H1 (cell line): ENCODE data around the gene DHX9. TPM values are rescaled to one million over a fixed set of nuclear protein-coding genes. Genes with fewer than 3 reads are reported as not detected.

Source experiments
- CTCF ChIA-PET: fragments of 300-600 bp; sonication (Branson Sonifier 250); formaldehyde crosslinking; loops from one replicate; lab custom pipeline; 2021; ENCODE audit not compliant: partially characterized antibody; lab: Charles Lee
- POLR2A ChIA-PET: fragments of 300-600 bp; sonication (Branson Sonifier 250); formaldehyde crosslinking; loops from one replicate; lab custom pipeline; 2021; ENCODE audit warnings: inconsistent platforms; ENCODE audit not compliant: partially characterized antibody; lab: Charles Lee
- DNase-seq, 2 experiments: peaks; one replicate each; pipeline versions ENCODE4 v3.0.0 to v3.0.0-alpha.2; 2010 to 2022; ENCODE audit warnings: low spot score in 2 of 2, low read depth in 1 of 2, mixed read lengths in 1 of 2
- FAIRE-seq: peaks from 2 replicates; lab custom pipeline; 2011; peaks lifted over from hg19 to GRCh38; lab: Jason Lieb, UNC
- H2AFZ ChIP-seq: 2 replicates; pipeline ENCODE4 v1.8.1; 2012; ENCODE audit warnings: low read length, inconsistent platforms
- H2AK5ac ChIP-seq: 2 replicates; pipeline ENCODE4 v1.6.1; 2013; ENCODE audit warnings: low read depth, low read length
- H2BK120ac ChIP-seq: replicated peaks from 2 replicates; pipeline ENCODE3; 2013; ENCODE audit warnings: low read depth, low read length, inconsistent platforms
- H2BK12ac ChIP-seq: 2 replicates; pipeline ENCODE4 v1.6.1; 2013; ENCODE audit warnings: low read depth, low read length
- H2BK15ac ChIP-seq: 2 replicates; pipeline ENCODE4 v1.6.1; 2013; ENCODE audit warnings: low read length
- H2BK20ac ChIP-seq: 2 replicates; pipeline ENCODE4 v1.6.1; 2013; ENCODE audit warnings: low read length
- H2BK5ac ChIP-seq: 2 replicates; pipeline ENCODE4 v1.6.1; 2013; ENCODE audit warnings: low read depth, low read length
- H3K14ac ChIP-seq: 2 replicates; pipeline ENCODE4 v1.6.1; 2013; ENCODE audit warnings: inconsistent platforms; ENCODE audit not compliant: insufficient read length
- H3K18ac ChIP-seq: 2 replicates; pipeline ENCODE4 v1.6.1; 2013; ENCODE audit warnings: low read length; ENCODE audit errors: extremely low read depth
- H3K23ac ChIP-seq: 2 replicates; pipeline ENCODE4 v1.6.1; 2013; ENCODE audit warnings: inconsistent platforms; ENCODE audit not compliant: insufficient read length
- H3K23me2 ChIP-seq: 2 replicates; pipeline ENCODE4 v1.6.1; 2013; ENCODE audit warnings: low read depth, low read length
- H3K27ac ChIP-seq: 2 replicates; pipeline ENCODE4 v1.6.1; 2011; ENCODE audit warnings: low read depth, low read length, inconsistent platforms
- H3K27me3 ChIP-seq, 4 experiments: replicated peaks in 1 of 4; 1 replicate in 1 of 4; 2 replicates in 3 of 4; pipeline versions ENCODE4 v1.6.1 to v1.8.1; 2011 to 2013; ENCODE audit warnings: low read length in 3 of 4, mild to moderate bottlenecking in 3 of 4, inconsistent platforms in 2 of 4, mixed read lengths in 2 of 4, moderate library complexity in 1 of 4; ENCODE audit not compliant: control insufficient read depth in 3 of 4, insufficient read depth in 3 of 4; ENCODE audit errors: extremely low read depth in 1 of 4
- H3K36me3 ChIP-seq, 4 experiments: 2 replicates each; pipeline versions ENCODE4 v1.6.1 to v1.8.1; 2011 to 2013; ENCODE audit warnings: mild to moderate bottlenecking in 4 of 4, low read length in 3 of 4, moderate library complexity in 2 of 4, control low read depth in 1 of 4, inconsistent platforms in 1 of 4; ENCODE audit not compliant: insufficient read depth in 4 of 4, control insufficient read depth in 2 of 4
- H3K4ac ChIP-seq: replicated peaks from 2 replicates; pipeline ENCODE3; 2013; ENCODE audit warnings: low read length, low read depth, mixed read lengths, inconsistent platforms; ENCODE audit not compliant: insufficient read length
- H3K4me1 ChIP-seq, 4 experiments: replicated peaks in 1 of 4; 1 replicate in 1 of 4; 2 replicates in 3 of 4; pipeline versions ENCODE4 v1.6.1 to v1.8.1; 2011 to 2013; ENCODE audit warnings: low read length in 3 of 4, inconsistent platforms in 2 of 4, mixed read lengths in 1 of 4; ENCODE audit not compliant: insufficient read depth in 4 of 4, control insufficient read depth in 3 of 4
- H3K4me2 ChIP-seq, 2 experiments: 2 replicates each; pipeline versions ENCODE4 v1.6.1 to v1.8.1; 2011 to 2013; ENCODE audit warnings: low read depth in 2 of 2, low read length in 2 of 2, control low read depth in 1 of 2, inconsistent platforms in 1 of 2, mild to moderate bottlenecking in 1 of 2; ENCODE audit not compliant: insufficient read depth in 1 of 2
- H3K4me3 ChIP-seq, 4 experiments: fragments of 200-600, 300-600 bp in 1 of 4; sonication (generic), shearing (Covaris generic), sonication (Bioruptor Twin) in 1 of 4; 2 replicates each; pipeline versions ENCODE4 v1.5.1 to v1.8.1; 2011 to 2016; ENCODE audit warnings: low read length in 4 of 4, low read depth in 3 of 4, control low read depth in 2 of 4, inconsistent platforms in 2 of 4, mild to moderate bottlenecking in 2 of 4, mixed read lengths in 1 of 4, moderate library complexity in 1 of 4; ENCODE audit not compliant: insufficient read depth in 2 of 4; ENCODE audit errors: extremely low read depth in 1 of 4
- H3K56ac ChIP-seq: replicated peaks from 2 replicates; pipeline ENCODE3; 2013; ENCODE audit warnings: low read depth, mild to moderate bottlenecking, mixed read lengths, low read length, inconsistent platforms; ENCODE audit not compliant: insufficient read length
- H3K79me1 ChIP-seq: 2 replicates; pipeline ENCODE4 v1.6.1; 2013; ENCODE audit warnings: low read depth, low read length, control low read depth
- H3K79me2 ChIP-seq, 2 experiments: 2 replicates each; pipeline versions ENCODE4 v1.6.1 to v1.8.1; 2012 to 2013; ENCODE audit warnings: low read length in 2 of 2, mild to moderate bottlenecking in 2 of 2, inconsistent platforms in 1 of 2; ENCODE audit not compliant: insufficient read depth in 2 of 2, control insufficient read depth in 1 of 2
- H3K9ac ChIP-seq, 4 experiments: replicated peaks in 1 of 4; 1 replicate in 1 of 4; 2 replicates in 3 of 4; pipeline versions ENCODE4 v1.6.1 to v1.8.1; 2011 to 2013; ENCODE audit warnings: low read depth in 3 of 4, low read length in 3 of 4, control low read depth in 2 of 4, mild to moderate bottlenecking in 2 of 4, moderate library complexity in 2 of 4, inconsistent platforms in 1 of 4; ENCODE audit errors: extremely low read depth in 1 of 4
- H3K9me3 ChIP-seq, 2 experiments: 2 replicates each; pipeline versions ENCODE4 v1.6.1 to v1.8.1; 2012 to 2013; ENCODE audit warnings: mild to moderate bottlenecking in 2 of 2, moderate library complexity in 2 of 2, control low read depth in 1 of 2, inconsistent platforms in 1 of 2, low read depth in 1 of 2, low read length in 1 of 2, mixed read lengths in 1 of 2; ENCODE audit not compliant: insufficient read depth in 2 of 2
- H4K20me1 ChIP-seq, 2 experiments: replicated peaks in 1 of 2; 2 replicates each; pipeline versions ENCODE3 to v1.8.1; 2011 to 2013; ENCODE audit warnings: inconsistent platforms in 2 of 2, low read length in 2 of 2, mild to moderate bottlenecking in 1 of 2; ENCODE audit not compliant: insufficient read depth in 2 of 2, control insufficient read depth in 1 of 2
- H4K5ac ChIP-seq: 2 replicates; pipeline ENCODE4 v1.6.1; 2013; ENCODE audit warnings: low read length, low read depth, mixed read lengths, inconsistent platforms; ENCODE audit not compliant: insufficient read length
- H4K8ac ChIP-seq: 2 replicates; pipeline ENCODE4 v1.8.0; 2013; ENCODE audit warnings: mild to moderate bottlenecking, moderate library complexity, low read length, inconsistent platforms; ENCODE audit not compliant: insufficient read depth; ENCODE audit errors: extremely low read depth
- H4K91ac ChIP-seq: replicated peaks from 2 replicates; pipeline ENCODE3; 2013; ENCODE audit warnings: low read length, mixed read lengths, inconsistent platforms; ENCODE audit not compliant: insufficient read length
- BACH1 ChIP-seq: IDR thresholded peaks from 2 replicates; pipeline ENCODE4 v1.6.1; 2012; ENCODE audit warnings: low read length, improper control_type of control experiment
- CEBPB ChIP-seq: IDR thresholded peaks from 2 replicates; pipeline ENCODE4 v1.6.1; 2012; ENCODE audit warnings: low read depth, low read length
- CHD1 ChIP-seq: IDR thresholded peaks from 2 replicates; pipeline ENCODE4 v1.6.1; 2012; ENCODE audit warnings: low read depth, low read length, improper control_type of control experiment
- EZH2 ChIP-seq: fragments of 200-600 bp; sonication (generic); IDR thresholded peaks from 2 replicates; pipeline ENCODE4 v1.7.1; 2012; ENCODE audit warnings: low read depth, mild to moderate bottlenecking, moderate library complexity, low read length, inconsistent platforms; ENCODE audit not compliant: severe bottlenecking
- GABPA ChIP-seq: IDR thresholded peaks from 2 replicates; pipeline ENCODE4 v1.6.1; 2011; ENCODE audit warnings: mild to moderate bottlenecking, low read length, moderate library complexity, borderline replicate concordance; ENCODE audit not compliant: insufficient read depth
- KDM1A ChIP-seq: fragments of 200-600, 300-600 bp; sonication (generic); IDR thresholded peaks from 2 replicates; pipeline ENCODE4 v1.7.1; 2016; ENCODE audit warnings: mild to moderate bottlenecking, low read length, borderline replicate concordance
- SIN3A ChIP-seq, 2 experiments: IDR thresholded peaks in 1 of 2; conservative IDR thresholded peaks in 1 of 2; 2 replicates each; pipeline ENCODE4 v1.6.1; 2011 to 2012; ENCODE audit warnings: low read length in 2 of 2, improper control_type of control experiment in 1 of 2, low read depth in 1 of 2, mild to moderate bottlenecking in 1 of 2
- SP2 ChIP-seq: IDR thresholded peaks from 2 replicates; pipeline ENCODE4 v1.6.1; 2012; ENCODE audit warnings: mild to moderate bottlenecking, low read length, inconsistent platforms
- TEAD4 ChIP-seq: IDR thresholded peaks from 2 replicates; pipeline ENCODE4 v1.6.1; 2012; ENCODE audit warnings: low read depth, low read length, inconsistent platforms, mixed read lengths
- WGBS, 2 experiments: shearing (Covaris generic) in 1 of 2; methylation state at CpG; one replicate each; pipeline versions ENCODE4 v1.1.6 to v1.1.7; 2013 to 2015; ENCODE audit warnings: low lambda C conversion rate in 2 of 2, mixed read lengths in 2 of 2, inconsistent platforms in 1 of 2, low coverage in 1 of 2, missing lambda C conversion rate in 1 of 2; ENCODE audit not compliant: insufficient replicate concordance in 2 of 2, insufficient coverage in 1 of 2, insufficient read length in 1 of 2; ENCODE audit errors: extremely low coverage in 1 of 2, missing lambda C conversion rate in 1 of 2; 5-methylcytosine and 5-hydroxymethylcytosine counted together
- polyA plus RNA-seq, 7 experiments: library from polyadenylated mRNA; depleted of rRNA in 3 of 7; stranded (reverse) in 5 of 7; unstranded in 2 of 7; fragments of >200 nt in 5 of 7; fragments of 200-250 nt in 2 of 7; gene quantifications; 1 replicate in 5 of 7; 2 replicates in 1 of 7; 4 replicates in 1 of 7; pipeline versions ENCODE4 v1.2.1 to v1.2.3, GENCODE V29; 2011 to 2013; ENCODE audit warnings: missing spikeins in 2 of 7, mixed read lengths in 2 of 7
- total RNA-seq: library from RNA; stranded (reverse); fragmentation: NEBNext Ultra II Directional; extraction: Animal tissue kit (Norgen Biotek cat#: 25700); gene quantifications from 2 replicates; pipeline ENCODE4 v1.2.1, GENCODE V29; 2021
- TF ChIP-seq, protein P1 (sequence below): IDR thresholded peaks from 2 replicates; pipeline ENCODE4 v1.6.1; 2012; ENCODE audit warnings: inconsistent platforms

DHX9 gene
- total and polyA plus RNA-seq, 2 of the 8 experiments (the other 6 are each of a cell fraction or from before 2014, with no cell fraction given), result 153 to 333 TPM

DNA sequence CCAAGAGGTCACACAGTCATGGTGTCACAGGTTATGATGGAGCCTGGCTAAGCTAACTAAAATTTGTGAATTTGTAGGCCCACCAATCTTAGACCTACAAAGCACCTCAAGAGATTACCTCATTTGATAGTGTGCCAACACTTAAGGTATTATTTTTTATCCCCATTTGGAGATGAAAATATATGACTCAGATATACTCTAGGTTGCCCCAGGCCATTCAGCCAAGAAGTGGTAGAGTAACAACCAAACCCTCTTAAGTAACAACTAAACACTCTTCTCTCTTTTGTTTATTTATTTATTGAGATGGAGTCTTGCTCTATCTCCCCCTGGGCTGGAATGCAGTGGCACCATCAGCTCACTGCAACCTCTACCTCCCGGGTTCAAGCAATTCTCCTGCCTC lies 35.3 kb upstream of the DHX9 start:
- H3K4me1 ChIP-seq, result peaks cover 3 to 16% (median 7%) of the 10 kb centered on the region in 4 experiments; a peak in 6 of 7 replicates
- no peak overlapping the region for H2AFZ ChIP-seq
- no peaks in the 10 kb centered on the region for H3K23me2 ChIP-seq
- H3K27ac ChIP-seq, result no peak overlapping the region
- H4K8ac ChIP-seq, result no peak overlapping the region
- H3K79me1 ChIP-seq, result no peaks in the 10 kb centered on the region
- H3K27me3 ChIP-seq, result no peaks in the 10 kb centered on the region
- no peak overlapping the region for H3K9ac ChIP-seq
- no peak overlapping the region for H3K4ac ChIP-seq
- H4K5ac ChIP-seq, result no peak overlapping the region
- no peaks in the 10 kb centered on the region for H3K36me3 ChIP-seq
- H3K4me2 ChIP-seq, result no peak overlapping the region
- no peak overlapping the region for H4K91ac ChIP-seq
- no peak overlapping the region for H2BK5ac ChIP-seq
- H3K4me3 ChIP-seq, result no peak overlapping the region
- no peaks in the 10 kb centered on the region for H3K9me3 ChIP-seq
- H2AK5ac ChIP-seq, result no peak overlapping the region
- no peak for FAIRE-seq
- H3K56ac ChIP-seq, result no peak overlapping the region
- H2BK20ac ChIP-seq, result no peak overlapping the region
- no peaks in the 10 kb centered on the region for H4K20me1 ChIP-seq
- H2BK15ac ChIP-seq, result no peak overlapping the region
- no peak overlapping the region for H3K18ac ChIP-seq
- H2BK12ac ChIP-seq, result no peak overlapping the region
- no peak overlapping the region for H2BK120ac ChIP-seq
- CTCF ChIA-PET, result no interaction called here
- H3K23ac ChIP-seq, result no peak overlapping the region
- no peak overlapping the region for H3K14ac ChIP-seq
- POLR2A ChIA-PET, result no interaction called here
- no peaks in the 10 kb centered on the region for H3K79me2 ChIP-seq
- 86% methylated on average over 1 of the region's 1 CpG; no CpG with 5 or more reads in 1 of the 2 experiments for WGBS, 2 experiments
- no peak for DNase-seq
- TF ChIP-seq, protein P1, sequence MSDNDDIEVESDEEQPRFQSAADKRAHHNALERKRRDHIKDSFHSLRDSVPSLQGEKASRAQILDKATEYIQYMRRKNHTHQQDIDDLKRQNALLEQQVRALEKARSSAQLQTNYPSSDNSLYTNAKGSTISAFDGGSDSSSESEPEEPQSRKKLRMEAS, result no peak
- TF ChIP-seq SP2, result no peak
- no peak for TF ChIP-seq EZH2
- TF ChIP-seq GABPA, result no peak
- TF ChIP-seq KDM1A, result no peak
- no peak for TF ChIP-seq CHD1
- TF ChIP-seq BACH1, result no peak
- no peak for TF ChIP-seq TEAD4
- TF ChIP-seq CEBPB, result no peak
- no peak for TF ChIP-seq SIN3A (conservative IDR thresholded peaks at IDR 0.05 in 1 of 2, IDR thresholded peaks at IDR 0.05 in 1 of 2; ENCODE audit: low read depth in 1 of 2, low read length in 2 of 2)
